Endothelial cell (in vitro differentiated cells): ENCODE results near the gene THEMIS. TPM values are rescaled to one million over a fixed set of nuclear protein-coding genes. Genes with fewer than 3 reads are reported as not detected.

ENCODE experiments used
- DNase-seq: peaks from one replicate; pipeline ENCODE4 v3.0.0; 2021; ENCODE audit warnings: low spot score
- H3K27ac Mint-ChIP-seq: one replicate; pipeline ENCODE4 v1.8.0; 2021; ENCODE audit warnings: mixed read lengths, inconsistent platforms; ENCODE audit not compliant: unreplicated experiment
- H3K27me3 Mint-ChIP-seq: one replicate; pipeline ENCODE4 v1.8.0; 2021; ENCODE audit warnings: mild to moderate bottlenecking, moderate library complexity, mixed read lengths, inconsistent platforms; ENCODE audit not compliant: unreplicated experiment
- H3K36me3 Mint-ChIP-seq: one replicate; pipeline ENCODE4 v1.8.0; 2021; ENCODE audit warnings: mild to moderate bottlenecking, low read depth, mixed read lengths, inconsistent platforms; ENCODE audit not compliant: unreplicated experiment
- H3K4me1 Mint-ChIP-seq: one replicate; pipeline ENCODE4 v1.8.0; 2021; ENCODE audit warnings: mild to moderate bottlenecking, mixed read lengths, inconsistent platforms; ENCODE audit not compliant: unreplicated experiment
- H3K4me3 Mint-ChIP-seq: one replicate; pipeline ENCODE4 v1.8.0; 2021; ENCODE audit warnings: mild to moderate bottlenecking, mixed read lengths, inconsistent platforms; ENCODE audit not compliant: unreplicated experiment
- H3K9me3 Mint-ChIP-seq: one replicate; pipeline ENCODE4 v1.8.0; 2021; ENCODE audit warnings: mixed read lengths, inconsistent platforms; ENCODE audit not compliant: unreplicated experiment
- total RNA-seq: library from RNA; stranded (reverse); fragmentation: NEBNext Ultra II Directional; extraction: Animal tissue kit (Norgen Biotek cat#: 25700); gene quantifications from one replicate; pipeline ENCODE4 v1.2.1, GENCODE V29; 2021; ENCODE audit not compliant: unreplicated experiment
- TF ChIP-seq, protein P1 (sequence below): fragments of 200-600 bp; sonication (generic); IDR thresholded peaks from one replicate; pipeline ENCODE4 v1.5.0; 2021; ENCODE audit warnings: antibody characterized with exemption; ENCODE audit not compliant: unreplicated experiment

Gene THEMIS
- total RNA-seq, 1 donor from 2014 or later: not detected

DNA sequence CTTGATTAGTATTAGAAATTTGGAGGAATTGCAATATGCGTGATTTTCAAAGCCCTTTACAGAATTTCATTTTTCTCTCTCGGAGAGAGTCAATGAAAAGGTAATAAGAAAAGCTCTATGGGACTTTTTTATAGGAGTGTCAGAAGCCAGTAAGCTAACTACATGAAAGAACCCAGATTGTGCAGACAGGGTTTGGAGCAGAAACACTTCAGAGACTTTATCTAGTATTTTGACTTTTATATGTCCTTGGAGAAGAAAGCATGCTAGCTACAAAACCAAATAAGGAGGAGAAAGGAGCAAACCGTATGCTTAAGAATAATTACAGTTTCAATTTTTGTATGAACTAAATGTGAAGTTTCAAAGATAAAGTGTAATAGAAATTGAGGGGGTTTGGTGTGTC, 182.2 kb downstream of the THEMIS start:
- Mint-ChIP-seq H3K27me3 (no peaks in the 10 kb centered on the region), H3K27ac (no peak overlapping the region), H3K4me3 (no peak overlapping the region), H3K9me3 (no peaks in the 10 kb centered on the region), H3K4me1 (peaks cover 5% of the 10 kb centered on the region), H3K36me3 (no peaks in the 10 kb centered on the region)
- DNase-seq: no peak
- TF ChIP-seq, protein P1, sequence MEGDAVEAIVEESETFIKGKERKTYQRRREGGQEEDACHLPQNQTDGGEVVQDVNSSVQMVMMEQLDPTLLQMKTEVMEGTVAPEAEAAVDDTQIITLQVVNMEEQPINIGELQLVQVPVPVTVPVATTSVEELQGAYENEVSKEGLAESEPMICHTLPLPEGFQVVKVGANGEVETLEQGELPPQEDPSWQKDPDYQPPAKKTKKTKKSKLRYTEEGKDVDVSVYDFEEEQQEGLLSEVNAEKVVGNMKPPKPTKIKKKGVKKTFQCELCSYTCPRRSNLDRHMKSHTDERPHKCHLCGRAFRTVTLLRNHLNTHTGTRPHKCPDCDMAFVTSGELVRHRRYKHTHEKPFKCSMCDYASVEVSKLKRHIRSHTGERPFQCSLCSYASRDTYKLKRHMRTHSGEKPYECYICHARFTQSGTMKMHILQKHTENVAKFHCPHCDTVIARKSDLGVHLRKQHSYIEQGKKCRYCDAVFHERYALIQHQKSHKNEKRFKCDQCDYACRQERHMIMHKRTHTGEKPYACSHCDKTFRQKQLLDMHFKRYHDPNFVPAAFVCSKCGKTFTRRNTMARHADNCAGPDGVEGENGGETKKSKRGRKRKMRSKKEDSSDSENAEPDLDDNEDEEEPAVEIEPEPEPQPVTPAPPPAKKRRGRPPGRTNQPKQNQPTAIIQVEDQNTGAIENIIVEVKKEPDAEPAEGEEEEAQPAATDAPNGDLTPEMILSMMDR: no peak

DNA sequence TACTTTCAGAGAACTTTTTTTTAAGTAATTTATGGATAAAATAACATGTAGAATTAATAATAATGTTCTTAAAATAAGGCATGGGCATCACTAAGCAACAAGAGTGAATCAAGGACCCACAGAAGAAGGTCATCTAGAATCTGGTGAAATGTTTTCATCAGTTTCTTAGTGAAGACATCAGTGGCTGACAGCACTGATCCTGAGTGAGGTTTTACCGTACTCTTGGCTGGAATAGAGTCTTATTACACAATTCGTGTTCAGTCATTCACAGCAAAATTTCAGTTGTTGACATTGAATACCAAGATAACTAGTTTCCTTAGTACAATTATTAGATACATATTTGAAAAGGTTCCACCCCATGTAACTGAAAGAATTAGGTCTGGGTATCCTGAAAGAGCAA, 183.5 kb downstream of the THEMIS start:
- H3K4me3 Mint-ChIP-seq: no peak overlapping the region
- TF ChIP-seq, protein P1: no peak
- no peaks in the 10 kb centered on the region for H3K36me3 Mint-ChIP-seq
- H3K9me3 Mint-ChIP-seq: no peaks in the 10 kb centered on the region
- no peak for DNase-seq
- no peak overlapping the region for H3K27ac Mint-ChIP-seq
- H3K27me3 Mint-ChIP-seq: no peaks in the 10 kb centered on the region
- H3K4me1 Mint-ChIP-seq: peaks cover 5% of the 10 kb centered on the region

DNA sequence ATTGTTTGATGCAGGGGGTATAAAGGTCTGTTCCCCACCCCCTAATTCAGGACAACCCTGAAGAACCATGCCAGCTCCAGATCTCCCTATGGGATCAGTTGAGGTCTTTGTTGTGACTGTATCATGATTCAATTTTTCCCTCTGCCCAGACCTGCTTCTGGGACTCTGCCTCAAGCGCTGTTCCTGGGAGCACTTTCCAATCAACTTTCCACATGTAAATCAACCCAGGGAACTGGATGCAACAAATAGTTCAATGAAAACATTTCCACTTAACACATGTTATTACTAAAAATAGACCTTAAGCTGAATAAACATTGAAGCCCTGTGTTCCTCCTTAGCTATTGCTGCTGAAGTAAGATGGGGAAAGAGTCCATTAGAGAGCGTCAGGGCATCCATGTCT, 184.4 kb downstream of the THEMIS start:
- no peak for DNase-seq
- Mint-ChIP-seq H3K27ac (no peak overlapping the region), H3K9me3 (no peaks in the 10 kb centered on the region), H3K27me3 (no peaks in the 10 kb centered on the region), H3K36me3 (no peaks in the 10 kb centered on the region), H3K4me1 (peaks cover 5% of the 10 kb centered on the region), H3K4me3 (no peak overlapping the region)
- TF ChIP-seq, protein P1: no peak

DNA sequence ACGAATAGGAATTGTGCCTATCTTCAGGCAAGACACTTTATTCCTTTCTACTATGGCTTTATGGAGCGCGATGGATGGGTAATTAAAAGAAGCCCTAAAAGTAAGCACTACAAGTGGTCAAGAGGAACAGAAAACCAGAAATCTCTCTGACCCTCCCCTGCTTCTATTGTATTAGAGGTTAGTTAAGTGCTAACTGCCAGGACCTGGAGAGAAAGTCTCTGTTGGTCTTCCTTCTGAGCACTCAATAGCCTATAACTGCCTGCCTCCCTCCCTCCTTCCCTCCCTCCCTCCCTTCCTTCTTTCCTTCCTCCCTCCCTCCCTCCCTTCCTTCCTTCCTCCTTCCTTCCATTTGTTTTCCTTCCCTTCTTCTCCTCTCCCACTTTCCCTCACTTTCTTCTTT, 190.2 kb downstream of the THEMIS start:
- H3K27ac Mint-ChIP-seq: no peak overlapping the region

DNA sequence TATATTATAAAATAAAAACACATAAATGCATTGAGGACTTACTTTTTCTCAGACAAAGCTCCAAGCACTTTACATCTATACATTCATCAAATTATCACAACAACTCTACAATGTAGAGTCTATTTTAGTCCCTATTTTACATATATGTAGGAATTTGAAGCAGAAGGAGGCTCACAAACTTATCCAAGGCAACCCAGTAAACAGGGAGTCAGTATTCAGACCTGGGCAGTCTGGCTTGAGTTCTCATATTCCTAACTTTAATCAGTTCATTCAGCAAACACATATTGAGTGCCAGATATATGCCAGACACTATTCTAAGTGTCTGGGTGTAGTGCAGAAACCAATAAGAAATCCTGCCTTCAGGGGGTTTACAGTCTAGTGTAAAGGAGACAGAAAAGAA, 194.6 kb downstream of the THEMIS start:
- no peaks in the 10 kb centered on the region for H3K36me3 Mint-ChIP-seq
- H3K27ac Mint-ChIP-seq: no peak overlapping the region
- H3K9me3 Mint-ChIP-seq: no peaks in the 10 kb centered on the region
- H3K4me1 Mint-ChIP-seq: no peaks in the 10 kb centered on the region
- no peak overlapping the region for H3K4me3 Mint-ChIP-seq
- H3K27me3 Mint-ChIP-seq: peaks cover 2% of the 10 kb centered on the region
- TF ChIP-seq, protein P1: no peak
- no peak for DNase-seq

More for the DNA sequence above, 190.2 kb downstream of the THEMIS start:
- TF ChIP-seq, protein P1: no peak
- no peak overlapping the region for H3K4me3 Mint-ChIP-seq
- DNase-seq: no peak
- H3K27me3 Mint-ChIP-seq: peaks cover 2% of the 10 kb centered on the region
- no peaks in the 10 kb centered on the region for H3K36me3 Mint-ChIP-seq
- H3K9me3 Mint-ChIP-seq: no peaks in the 10 kb centered on the region
- H3K4me1 Mint-ChIP-seq: peaks cover 5% of the 10 kb centered on the region
